Loucy (cell line): ENCODE measurements around the gene PRR18.

Experiments
- H2AFZ ChIP-seq: fragments of 200-600 bp; sonication (generic); 2 replicates; pipeline ENCODE4 v1.6.0; 2016; ENCODE audit warnings: antibody characterized with exemption, mild to moderate bottlenecking, low read length, moderate library complexity
- H3F3A ChIP-seq: fragments of 200-600 bp; 2 replicates; pipeline ENCODE4 v1.6.0; 2016; ENCODE audit warnings: antibody characterized with exemption, low read depth, mild to moderate bottlenecking
- H3K27me3 ChIP-seq: fragments of 200-600 bp; sonication (generic); 2 replicates; pipeline ENCODE4 v1.6.1; 2014; ENCODE audit warnings: low read length, mild to moderate bottlenecking; ENCODE audit not compliant: insufficient read depth, poor library complexity, severe bottlenecking
- H3K36me3 ChIP-seq: fragments of 200-600 bp; sonication (generic); 2 replicates; pipeline ENCODE4 v1.6.1; 2016; ENCODE audit warnings: low read length; ENCODE audit not compliant: insufficient read depth
- H3K4me1 ChIP-seq: fragments of 200-600 bp; sonication (generic); 2 replicates; pipeline ENCODE4 v1.5.1; 2014; ENCODE audit warnings: low read length, mild to moderate bottlenecking; ENCODE audit not compliant: insufficient read depth, poor library complexity, severe bottlenecking
- H3K4me2 ChIP-seq: fragments of 200-600 bp; sonication (generic); 2 replicates; pipeline ENCODE4 v1.6.0; 2014; ENCODE audit warnings: antibody characterized with exemption, low read length, low read depth, mild to moderate bottlenecking; ENCODE audit not compliant: poor library complexity, severe bottlenecking
- H3K4me3 ChIP-seq: fragments of 200-600 bp; sonication (generic); 2 replicates; pipeline ENCODE4 v1.5.1; 2014; ENCODE audit warnings: low read length, mild to moderate bottlenecking, mixed read lengths; ENCODE audit not compliant: poor library complexity, severe bottlenecking
- H3K79me2 ChIP-seq: fragments of 200-600 bp; sonication (generic); 2 replicates; pipeline ENCODE4 v1.6.1; 2014; ENCODE audit warnings: low read length; ENCODE audit not compliant: insufficient read depth
- H3K9ac ChIP-seq: fragments of 200-600 bp; sonication (generic); 2 replicates; pipeline ENCODE4 v1.6.0; 2014; ENCODE audit warnings: mild to moderate bottlenecking, low read depth, low read length, moderate library complexity; ENCODE audit not compliant: poor library complexity, severe bottlenecking
- H3K9me2 ChIP-seq: fragments of 200-600 bp; sonication (generic); replicated peaks from 2 replicates; pipeline ENCODE4 v1.6.1; 2016; ENCODE audit warnings: low read depth, low read length, mixed read lengths
- H3K9me3 ChIP-seq: fragments of 200-600 bp; sonication (generic); 2 replicates; pipeline ENCODE4 v1.6.1; 2014; ENCODE audit warnings: mild to moderate bottlenecking, antibody characterized with exemption, low read length, low read depth; ENCODE audit not compliant: insufficient read depth
- H4K20me1 ChIP-seq: fragments of 200-600 bp; sonication (generic); 2 replicates; pipeline ENCODE4 v1.6.0; 2014; ENCODE audit warnings: antibody characterized with exemption, low read length, mild to moderate bottlenecking; ENCODE audit not compliant: insufficient read depth, poor library complexity, severe bottlenecking
- EZH2phosphoT487 ChIP-seq: fragments of 200-600 bp; IDR thresholded peaks from 2 replicates; pipeline ENCODE4 v1.6.1; 2018; ENCODE audit warnings: antibody characterized with exemption, mild to moderate bottlenecking, moderate library complexity, borderline replicate concordance
- TF ChIP-seq, protein P1 (sequence below): fragments of 200-600 bp; sonication (generic); conservative IDR thresholded peaks from 2 replicates; pipeline ENCODE4 v1.5.1; 2014; ENCODE audit warnings: mild to moderate bottlenecking, antibody characterized with exemption, low read length

PRR18 gene

DNA sequence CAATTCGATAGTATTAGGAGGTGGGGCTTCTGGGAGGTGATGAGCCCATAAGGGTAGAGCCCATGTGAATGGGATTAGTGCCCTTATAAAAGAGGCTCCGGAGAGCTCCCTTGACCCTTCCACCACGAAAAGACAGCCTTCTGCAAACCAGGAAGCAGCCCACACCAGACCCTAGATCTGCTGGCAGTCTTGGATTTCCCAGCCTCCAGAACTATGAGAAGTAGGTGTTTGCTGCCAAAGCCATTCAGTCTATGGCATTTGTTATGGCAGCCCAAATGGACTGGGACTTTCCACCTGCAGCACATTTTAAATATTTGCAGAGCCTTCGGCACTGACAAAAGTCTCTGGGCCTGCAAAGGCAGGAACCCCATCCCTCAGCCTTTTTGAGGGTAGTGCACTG lies 46.0 kb upstream of the PRR18 start:
- Histone ChIP-seq H3K79me2 (no peaks in the 10 kb centered on the region), H3K27me3 (no peaks in the 10 kb centered on the region), H3K4me3 (no peak overlapping the region), H2AFZ (no peak overlapping the region), H3F3A (no peaks in the 10 kb centered on the region), H3K9me2 (no peaks in the 10 kb centered on the region), H3K4me1 (no peaks in the 10 kb centered on the region), H3K9me3 (no peaks in the 10 kb centered on the region; the same call in 1 of the 2 replicates), H3K36me3 (no peaks in the 10 kb centered on the region), H3K9ac (no peak overlapping the region), H3K4me2 (no peak overlapping the region), H4K20me1 (no peaks in the 10 kb centered on the region)
- TF ChIP-seq EZH2phosphoT487, result no peak
- TF ChIP-seq, protein P1, sequence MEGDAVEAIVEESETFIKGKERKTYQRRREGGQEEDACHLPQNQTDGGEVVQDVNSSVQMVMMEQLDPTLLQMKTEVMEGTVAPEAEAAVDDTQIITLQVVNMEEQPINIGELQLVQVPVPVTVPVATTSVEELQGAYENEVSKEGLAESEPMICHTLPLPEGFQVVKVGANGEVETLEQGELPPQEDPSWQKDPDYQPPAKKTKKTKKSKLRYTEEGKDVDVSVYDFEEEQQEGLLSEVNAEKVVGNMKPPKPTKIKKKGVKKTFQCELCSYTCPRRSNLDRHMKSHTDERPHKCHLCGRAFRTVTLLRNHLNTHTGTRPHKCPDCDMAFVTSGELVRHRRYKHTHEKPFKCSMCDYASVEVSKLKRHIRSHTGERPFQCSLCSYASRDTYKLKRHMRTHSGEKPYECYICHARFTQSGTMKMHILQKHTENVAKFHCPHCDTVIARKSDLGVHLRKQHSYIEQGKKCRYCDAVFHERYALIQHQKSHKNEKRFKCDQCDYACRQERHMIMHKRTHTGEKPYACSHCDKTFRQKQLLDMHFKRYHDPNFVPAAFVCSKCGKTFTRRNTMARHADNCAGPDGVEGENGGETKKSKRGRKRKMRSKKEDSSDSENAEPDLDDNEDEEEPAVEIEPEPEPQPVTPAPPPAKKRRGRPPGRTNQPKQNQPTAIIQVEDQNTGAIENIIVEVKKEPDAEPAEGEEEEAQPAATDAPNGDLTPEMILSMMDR, result no peak

DNA sequence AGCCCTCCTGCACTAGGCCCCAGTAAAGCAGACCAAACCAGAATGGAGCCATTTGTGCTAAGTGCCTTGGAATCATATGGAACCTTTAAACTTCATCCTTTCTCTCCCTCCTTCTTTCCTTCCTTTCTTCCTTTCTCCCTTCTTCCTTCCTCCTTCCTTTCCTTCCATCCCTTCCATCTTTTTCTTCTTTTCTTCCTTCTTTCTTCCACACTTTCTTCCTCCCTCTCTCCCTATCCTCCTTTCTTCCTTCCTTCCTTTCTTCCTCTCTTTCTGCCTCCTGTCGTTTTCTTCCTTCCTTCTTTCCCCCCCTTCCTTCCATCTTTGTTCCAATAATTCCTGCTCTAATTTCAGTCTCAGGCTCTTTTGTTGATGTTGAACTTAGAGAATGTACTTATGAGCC lies 45.3 kb upstream of the PRR18 start:
- no peak overlapping the region for H3K4me3 ChIP-seq
- H3K9me2 ChIP-seq, result no peaks in the 10 kb centered on the region
- H4K20me1 ChIP-seq, result no peaks in the 10 kb centered on the region
- no peaks in the 10 kb centered on the region for H3F3A ChIP-seq
- H3K4me2 ChIP-seq, result no peak overlapping the region
- H3K9ac ChIP-seq, result no peak overlapping the region
- H3K4me1 ChIP-seq, result no peaks in the 10 kb centered on the region
- no peak for TF ChIP-seq EZH2phosphoT487
- TF ChIP-seq, protein P1, result no peak
- no peak overlapping the region for H2AFZ ChIP-seq
- no peaks in the 10 kb centered on the region for H3K79me2 ChIP-seq
- H3K36me3 ChIP-seq, result no peaks in the 10 kb centered on the region
- H3K27me3 ChIP-seq, result no peaks in the 10 kb centered on the region
- no peaks in the 10 kb centered on the region; the same call in 1 of the 2 replicates for H3K9me3 ChIP-seq

DNA sequence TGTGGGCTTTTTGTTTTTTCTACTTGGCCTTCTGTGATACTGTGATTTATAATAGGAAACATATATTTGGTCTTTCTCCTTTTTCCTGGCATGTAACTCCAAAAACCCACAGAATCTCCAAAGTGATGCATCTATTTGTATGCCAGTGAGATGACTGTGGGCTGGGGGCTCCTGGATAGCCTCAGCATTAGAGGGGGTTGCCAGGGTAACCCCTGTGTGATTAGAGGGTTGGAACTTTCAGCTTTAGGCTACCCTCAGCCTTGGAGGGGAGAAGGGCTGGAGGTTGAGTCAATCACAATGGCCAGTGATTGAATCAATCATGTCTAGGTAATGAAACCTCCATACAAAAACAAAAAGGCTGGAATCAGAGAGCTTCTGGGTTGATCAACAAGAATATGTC lies 44.7 kb upstream of the PRR18 start:
- no peaks in the 10 kb centered on the region for H3F3A ChIP-seq
- no peaks in the 10 kb centered on the region for H3K79me2 ChIP-seq
- no peaks in the 10 kb centered on the region; the same call in 1 of the 2 replicates for H3K9me3 ChIP-seq
- no peak overlapping the region for H3K9ac ChIP-seq
- TF ChIP-seq, protein P1, result no peak
- TF ChIP-seq EZH2phosphoT487, result no peak
- no peaks in the 10 kb centered on the region for H3K36me3 ChIP-seq
- H2AFZ ChIP-seq, result no peak overlapping the region
- H3K4me3 ChIP-seq, result no peak overlapping the region
- H3K4me1 ChIP-seq, result no peaks in the 10 kb centered on the region
- no peaks in the 10 kb centered on the region for H4K20me1 ChIP-seq
- no peak overlapping the region for H3K4me2 ChIP-seq
- H3K27me3 ChIP-seq, result no peaks in the 10 kb centered on the region
- H3K9me2 ChIP-seq, result no peaks in the 10 kb centered on the region
